GM19397 (cell line): ENCODE data around the gene IARS2.
"Not testable (repeated sequence)": the region's sequence is repeated elsewhere in the genome, so short reads cannot be mapped to it uniquely, and the experiment has no call there.

Experiments
- ATAC-seq: cut with Tn5 transposase; IDR thresholded peaks from one replicate; pipeline ENCODE4 v1.9.1; 2021; ENCODE audit warnings: mild to moderate bottlenecking, moderate library complexity; ENCODE audit not compliant: unreplicated experiment

The IARS2 gene

DNA sequence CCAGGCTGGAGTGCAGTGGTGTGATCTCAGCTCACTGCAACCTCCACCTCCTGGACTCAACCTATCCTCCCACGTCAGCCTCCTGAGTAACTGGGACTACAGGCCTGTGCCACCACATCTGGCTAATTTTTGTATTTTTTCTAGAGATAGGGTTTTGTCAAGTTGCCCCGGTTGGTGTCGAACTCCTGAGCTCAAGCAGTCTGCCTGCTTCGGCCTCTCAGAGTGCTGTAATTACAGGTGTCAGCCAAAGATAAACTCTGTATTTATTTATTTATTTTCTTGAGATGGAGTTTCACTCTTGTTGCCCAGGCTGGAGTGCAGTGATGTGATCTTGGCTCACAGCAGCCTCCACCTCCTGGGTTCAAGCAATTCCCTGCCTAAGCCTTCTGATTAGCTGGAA lies 18.7 kb downstream of the IARS2 start:
- ATAC-seq, result not testable (repeated sequence)

DNA sequence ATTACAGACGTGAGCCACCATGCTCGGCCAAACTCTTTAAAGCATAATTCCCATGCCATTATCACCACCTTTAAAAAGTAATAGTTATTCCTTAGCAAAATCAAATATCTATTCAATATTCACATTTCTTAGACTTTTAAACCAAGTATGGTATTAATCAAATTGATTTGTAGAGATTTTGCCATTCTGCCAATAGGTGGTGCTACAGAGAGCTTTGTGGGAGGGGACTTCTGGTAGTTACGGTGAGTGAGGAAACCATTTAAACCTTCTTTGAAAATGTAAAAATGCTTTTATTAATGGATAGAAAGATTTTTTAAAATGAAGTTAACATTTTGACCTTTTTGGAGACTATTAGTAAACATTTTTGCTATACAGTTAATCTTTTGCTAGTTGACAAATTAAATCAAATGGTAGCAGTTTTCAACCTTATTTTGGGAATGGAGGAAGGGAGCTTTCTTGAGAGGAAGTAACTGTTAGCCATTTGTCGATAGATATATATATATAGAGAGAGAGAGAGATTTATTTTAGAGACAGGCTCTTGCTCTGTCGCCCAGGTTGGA lies 19.3 kb downstream of the IARS2 start:
- ATAC-seq, result peak; percentile 52

DNA sequence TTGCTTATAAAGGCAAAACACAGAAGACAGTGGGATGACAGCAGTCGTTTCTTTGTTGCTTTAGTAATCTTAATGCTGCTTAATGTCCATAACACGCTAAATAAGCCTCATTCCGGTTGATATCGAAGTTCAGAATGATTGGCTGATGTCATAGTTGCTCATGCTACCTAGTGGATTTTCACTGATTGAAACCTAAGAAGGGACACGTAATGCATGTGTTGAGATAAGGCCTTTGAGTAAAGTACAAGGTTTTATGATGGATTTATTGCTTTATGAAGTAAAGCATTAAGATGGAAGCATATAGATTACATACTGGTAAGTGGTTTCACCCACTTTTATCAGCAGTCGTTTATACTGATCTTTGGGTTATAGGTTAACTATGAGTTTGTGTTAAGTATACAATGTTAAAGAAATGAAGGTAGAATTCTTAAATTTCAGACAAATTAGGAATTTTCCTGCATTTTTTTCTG lies 25.1 kb downstream of the IARS2 start:
- no peak for ATAC-seq

DNA sequence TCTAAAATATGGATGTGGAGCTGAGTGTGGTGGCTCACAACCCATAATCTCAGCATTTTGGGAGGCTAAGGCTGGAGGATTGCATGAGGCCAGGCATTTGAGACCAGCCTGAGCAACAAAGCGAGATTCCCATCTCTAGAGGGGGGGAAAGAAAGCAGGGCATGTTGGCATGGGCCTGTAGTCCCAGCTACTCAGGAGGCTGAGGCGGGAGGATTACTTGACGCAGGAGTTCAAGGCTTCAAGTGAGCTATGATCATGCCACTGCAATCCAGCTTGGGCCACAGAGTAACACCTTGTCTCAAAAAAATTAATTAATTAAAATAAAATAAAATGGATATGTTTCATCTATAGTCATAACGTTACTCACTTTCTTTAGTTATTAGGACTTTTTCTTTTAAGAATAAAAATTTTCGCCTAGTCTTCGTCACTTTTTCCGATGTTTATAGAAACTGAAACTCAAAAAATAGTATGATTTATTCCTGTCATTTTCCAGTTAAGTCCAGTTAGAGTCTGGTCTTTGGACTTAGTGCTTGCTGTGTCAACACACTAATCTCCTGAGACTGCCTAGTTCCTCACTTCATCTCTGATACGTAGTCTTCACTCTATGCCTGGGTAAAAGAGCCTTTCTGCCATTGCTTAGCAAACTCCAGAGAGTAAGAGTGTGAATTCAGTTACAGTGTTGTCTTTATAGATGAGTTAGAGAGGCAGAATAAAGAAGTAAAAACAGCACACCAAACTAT lies 28.0 kb downstream of the IARS2 start:
- ATAC-seq, result no peak

DNA sequence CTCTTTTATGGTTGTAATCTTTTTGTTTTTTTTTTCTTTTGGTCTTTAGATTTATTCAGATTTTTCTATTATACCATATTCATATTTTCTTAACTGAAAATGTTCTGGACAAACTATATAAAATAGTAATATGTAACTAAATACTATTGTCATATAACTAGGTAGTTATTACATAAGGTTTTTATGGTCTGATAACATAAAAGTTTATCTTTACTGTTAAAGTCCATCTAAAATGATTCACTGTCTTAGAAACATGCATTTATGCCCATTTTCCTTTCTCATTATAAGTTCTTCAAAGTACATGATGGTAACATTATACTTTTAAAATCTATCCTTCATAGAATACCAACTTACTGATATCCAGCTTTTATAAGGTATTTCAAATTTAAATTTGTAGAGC lies 29.1 kb downstream of the IARS2 start:
- ATAC-seq, result no peak

DNA sequence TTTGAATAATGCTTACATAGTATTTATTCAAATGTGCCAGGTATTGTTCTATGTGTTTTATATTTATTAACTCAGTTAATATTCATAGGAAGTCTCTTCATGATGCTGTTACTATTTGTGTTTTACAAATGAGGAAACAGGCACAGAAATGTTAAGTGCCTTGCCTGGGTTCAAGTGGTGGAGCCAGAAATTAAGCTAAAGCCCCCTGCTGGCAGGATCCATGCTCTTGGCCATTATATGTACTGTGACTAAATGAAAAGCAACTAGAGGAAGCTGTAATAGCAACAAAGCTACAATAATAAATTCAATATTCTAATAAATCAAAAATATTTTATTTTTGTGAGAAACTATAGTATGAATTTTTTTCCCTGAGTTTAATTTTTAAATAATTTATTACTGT lies 30.0 kb downstream of the IARS2 start:
- no peak for ATAC-seq

DNA sequence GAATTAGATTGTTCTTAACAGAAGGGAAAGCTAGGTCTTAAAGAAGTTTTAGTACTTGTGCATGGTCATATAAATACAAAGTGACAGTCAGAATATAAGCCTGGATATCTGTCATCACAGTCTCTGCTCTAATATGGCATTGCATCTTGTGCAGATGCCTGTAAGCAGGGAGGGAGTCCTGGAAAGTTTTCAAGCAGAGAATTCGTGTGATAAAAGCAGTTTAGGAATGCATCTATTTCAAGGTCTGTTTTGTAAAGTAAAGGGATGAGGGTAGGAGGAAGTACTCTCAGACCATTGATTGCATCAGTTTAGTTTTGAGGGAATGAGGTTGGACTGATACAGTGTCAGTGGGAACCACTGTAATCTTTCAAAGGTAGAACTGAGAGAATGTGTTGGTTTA lies 30.6 kb downstream of the IARS2 start:
- no peak for ATAC-seq

DNA sequence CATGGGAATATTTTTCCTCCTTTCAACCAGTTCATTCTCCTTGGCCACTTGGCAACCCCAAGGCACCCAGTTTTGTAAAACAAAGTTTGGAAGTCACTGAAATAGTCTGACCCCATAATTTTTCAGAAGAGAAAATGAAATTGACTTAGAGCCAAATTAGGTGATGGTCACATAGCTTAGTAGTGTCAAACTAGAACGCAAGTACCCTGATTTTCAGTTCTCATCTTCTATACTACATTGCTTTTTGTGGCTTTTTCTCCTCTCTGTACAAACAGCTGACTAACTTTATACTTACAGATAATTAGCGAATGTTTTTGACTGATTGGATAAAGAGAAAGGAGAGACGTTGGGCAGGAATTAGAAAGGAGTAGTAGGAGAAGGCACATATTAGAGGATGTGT lies 33.1 kb downstream of the IARS2 start:
- no peak for ATAC-seq

DNA sequence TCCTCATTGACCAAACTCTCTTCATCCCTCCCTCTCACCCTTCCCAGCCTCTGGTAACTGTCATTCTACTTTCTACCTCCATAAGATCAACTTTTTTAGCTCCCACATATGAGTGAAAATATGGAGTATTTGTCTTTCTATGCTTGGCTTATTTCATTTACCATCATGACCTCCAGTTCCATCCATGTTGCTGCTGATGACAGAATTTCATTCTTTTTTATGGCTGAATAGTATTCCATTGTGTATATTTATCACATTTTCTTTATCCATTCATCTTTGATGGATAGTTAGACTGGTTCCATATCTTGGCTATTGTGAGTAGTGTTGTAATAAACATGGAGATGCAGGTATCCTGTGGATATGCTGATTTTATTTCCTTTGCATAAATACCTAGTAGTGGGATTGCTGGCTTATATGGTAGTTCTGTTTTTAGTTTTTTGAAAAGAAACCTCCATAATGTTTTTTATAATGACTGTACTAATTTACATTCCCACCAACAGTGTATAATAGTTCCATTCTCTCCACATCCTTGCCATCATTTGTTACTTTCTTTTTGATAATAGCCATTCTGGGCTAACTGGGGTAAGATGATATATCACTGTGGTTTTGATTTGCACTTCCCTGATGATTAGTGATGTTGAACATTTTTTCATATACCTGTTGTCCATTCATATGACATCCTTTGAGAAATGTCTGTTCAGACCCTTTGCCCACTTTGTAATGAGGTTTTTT lies 35.7 kb downstream of the IARS2 start:
- no peak for ATAC-seq

DNA sequence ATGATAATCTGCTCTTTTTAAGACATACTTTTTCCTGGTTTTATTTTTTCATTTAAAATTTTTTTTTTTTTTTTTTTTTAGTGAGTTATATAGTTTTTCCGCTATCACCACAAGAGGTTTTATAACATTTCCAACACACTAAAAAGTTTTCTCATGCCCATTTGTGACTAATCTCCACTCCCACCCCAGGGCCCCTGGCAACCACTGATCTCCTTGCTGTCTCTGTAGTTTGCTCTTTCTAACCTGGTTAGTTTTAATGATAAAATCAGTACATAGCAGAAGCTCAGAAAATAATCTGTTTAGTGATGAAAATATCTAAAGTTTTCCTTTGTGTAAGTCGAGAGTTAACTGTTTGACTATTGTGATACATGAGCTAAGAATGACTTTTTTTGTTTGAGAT lies 41.8 kb downstream of the IARS2 start:
- no peak for ATAC-seq

DNA sequence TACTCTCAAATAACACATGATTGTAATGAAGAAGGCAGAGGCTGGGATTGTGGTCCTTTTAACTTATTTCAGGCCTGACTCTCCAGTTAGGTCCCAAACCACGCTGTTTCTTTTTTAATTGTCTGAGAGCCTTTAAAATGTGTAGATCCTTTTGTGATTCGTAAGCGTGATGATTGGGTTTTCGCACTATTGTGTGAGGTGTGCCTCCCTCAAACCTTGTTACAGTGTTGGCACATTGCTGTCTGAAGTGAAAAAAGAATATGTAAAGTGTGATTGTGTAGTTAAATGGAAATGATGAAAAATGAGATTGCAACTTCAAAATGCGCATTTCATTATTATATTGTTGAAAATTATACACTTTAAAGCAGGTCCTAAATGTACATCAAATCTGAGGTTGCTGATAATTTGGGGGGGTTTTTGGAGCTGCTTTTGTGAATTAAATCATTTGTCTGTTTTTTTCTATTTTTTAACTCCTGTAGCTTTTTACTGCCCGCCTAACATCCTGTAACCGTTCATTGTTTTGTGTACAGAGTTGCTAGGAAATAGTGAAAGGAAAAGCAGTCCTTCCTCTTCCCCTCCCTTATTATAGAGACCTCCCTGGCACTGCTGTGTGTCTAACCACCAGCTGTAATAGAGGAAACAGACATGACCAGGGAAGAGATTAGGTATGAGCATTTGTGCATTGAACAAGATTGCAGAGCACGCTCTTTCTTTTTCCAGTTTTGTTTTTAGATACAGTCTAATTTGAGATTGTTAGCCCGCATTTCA lies 43.3 kb downstream of the IARS2 start:
- ATAC-seq, result no peak

DNA sequence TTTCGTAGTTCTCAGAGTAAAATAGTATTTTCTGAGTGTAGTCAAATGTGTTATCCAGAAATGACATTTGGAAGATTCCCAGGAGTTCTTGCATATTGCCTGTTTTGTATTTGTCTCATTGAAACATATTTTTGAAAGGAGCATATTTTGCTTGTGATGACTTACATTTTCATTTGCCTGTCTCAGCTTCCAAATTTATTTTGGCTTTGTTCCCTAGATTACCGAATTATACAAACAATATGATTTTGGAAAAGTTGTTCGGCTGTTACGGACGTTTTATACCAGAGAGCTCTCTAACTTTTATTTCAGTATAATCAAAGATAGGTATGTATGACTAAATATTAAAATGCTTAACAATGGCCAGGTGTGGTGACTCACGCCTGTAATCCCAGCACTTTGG lies 46.0 kb downstream of the IARS2 start:
- ATAC-seq, result no peak

DNA sequence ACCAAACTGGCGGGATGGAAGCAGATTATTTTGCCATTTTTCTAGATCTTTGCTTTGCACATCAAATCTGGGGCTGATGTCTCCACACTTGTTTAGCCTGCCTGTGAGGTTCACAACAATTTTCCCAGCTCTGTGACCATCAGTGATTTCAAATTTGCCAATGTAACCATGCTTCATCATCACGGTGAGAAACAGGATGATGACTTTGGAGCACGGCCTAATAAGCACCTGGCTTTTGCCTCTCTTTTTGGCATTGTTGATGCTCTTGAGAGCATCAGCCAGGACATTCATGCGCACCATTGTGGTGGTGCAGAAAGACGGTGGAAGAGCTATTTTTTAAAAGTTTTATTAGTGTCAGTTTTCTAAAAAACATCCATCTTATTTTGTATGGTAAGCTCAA lies 50.1 kb downstream of the IARS2 start:
- no peak for ATAC-seq

DNA sequence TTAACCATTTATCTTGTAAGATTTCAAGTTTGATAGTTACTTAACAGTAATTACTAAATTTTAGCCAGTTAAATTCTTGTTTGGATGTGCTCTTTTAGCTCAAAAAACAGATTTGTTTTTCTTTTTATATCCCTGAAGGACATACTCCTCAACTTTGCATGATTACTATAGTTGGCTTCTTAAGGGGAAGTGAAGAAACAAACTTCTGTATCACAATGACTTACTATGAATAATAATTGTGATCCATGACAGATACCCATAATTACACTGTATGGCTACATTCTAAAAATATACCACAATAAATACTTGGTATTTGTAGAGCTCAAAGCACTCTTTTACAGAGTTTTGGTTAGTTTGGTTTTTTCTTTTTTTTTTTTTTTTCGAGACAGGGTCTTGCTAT lies 55.8 kb downstream of the IARS2 start:
- ATAC-seq, result no peak

DNA sequence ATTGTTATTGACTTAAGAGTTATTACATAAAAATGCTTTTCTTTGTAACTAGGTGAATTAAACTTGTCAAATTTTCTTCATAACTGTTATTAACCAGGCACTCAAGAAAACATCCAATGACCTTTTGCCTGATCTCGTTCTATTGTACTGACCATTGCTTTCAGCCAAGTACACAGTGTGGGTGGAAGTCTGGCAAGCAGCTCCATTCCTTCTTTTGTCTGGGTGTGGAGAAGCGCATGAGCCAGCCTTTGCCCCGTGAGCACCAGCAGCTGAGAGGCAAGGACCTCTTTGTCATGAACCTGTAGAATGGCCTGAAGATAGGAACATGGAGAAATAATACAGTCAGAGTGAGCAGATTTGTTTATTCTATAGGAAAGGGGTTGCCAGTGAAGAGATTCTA lies 57.5 kb downstream of the IARS2 start:
- no peak for ATAC-seq

DNA sequence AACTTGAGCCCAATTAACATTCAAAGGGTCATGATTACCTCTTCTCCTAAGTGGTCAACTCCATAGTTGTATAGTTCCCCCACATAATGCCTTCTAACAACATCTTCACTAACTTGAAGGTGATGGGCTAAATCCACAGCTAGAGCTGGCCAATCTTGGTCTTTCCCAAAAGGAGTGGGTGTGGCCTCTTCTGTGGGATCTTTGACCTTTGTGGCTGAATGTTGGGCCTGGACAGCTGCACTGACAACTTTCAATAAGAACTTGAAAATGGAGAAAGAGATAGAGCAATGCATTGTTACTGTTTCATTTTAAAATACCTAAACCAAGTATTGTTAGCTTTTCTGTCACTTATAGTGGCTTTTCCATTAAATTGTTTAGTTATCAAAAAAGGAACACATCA lies 59.2 kb downstream of the IARS2 start:
- no peak for ATAC-seq

DNA sequence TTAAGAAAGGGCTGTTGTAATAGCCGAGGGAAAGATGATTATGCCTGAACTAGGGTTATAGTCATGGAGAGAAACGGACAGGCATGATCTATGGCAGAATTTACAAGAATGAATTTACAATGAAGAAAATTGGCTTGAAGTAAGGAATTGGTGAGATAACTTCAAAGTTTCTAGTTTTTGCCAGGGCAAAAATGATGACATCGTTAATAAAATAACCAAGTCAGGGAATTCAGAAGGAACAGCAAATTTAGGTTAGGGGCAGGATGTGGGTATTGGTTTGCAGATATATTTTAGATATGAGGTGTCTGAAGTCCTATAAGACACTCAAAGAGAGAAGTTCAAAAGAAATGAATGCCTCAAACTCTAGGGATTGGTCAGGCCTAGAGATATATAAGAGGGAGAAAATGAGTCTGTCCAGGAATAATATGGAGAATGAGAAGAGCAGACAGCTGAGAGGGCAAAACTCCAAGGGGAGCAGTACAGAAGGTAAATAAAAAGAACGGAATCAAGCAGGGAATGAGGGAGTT lies 62.8 kb downstream of the IARS2 start:
- ATAC-seq, result no peak

DNA sequence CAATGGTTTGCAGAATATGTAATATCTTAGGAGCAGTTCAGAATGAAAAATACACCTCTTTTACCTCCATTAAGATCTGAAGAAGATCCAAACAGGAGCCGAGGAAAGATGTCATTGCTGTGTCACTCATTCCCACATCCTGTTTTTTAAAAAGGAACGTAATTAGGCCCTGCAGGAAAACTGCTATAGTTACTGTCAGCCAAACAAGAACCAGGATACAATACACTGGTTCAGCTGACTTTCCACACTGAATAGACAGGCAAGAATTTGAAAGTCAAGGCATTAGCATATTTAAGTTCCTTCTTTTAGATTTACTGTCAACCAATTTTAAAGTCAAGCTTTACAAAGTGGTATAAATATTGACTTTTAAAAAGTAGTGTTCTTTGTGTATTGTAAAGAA lies 63.8 kb downstream of the IARS2 start:
- no peak for ATAC-seq

DNA sequence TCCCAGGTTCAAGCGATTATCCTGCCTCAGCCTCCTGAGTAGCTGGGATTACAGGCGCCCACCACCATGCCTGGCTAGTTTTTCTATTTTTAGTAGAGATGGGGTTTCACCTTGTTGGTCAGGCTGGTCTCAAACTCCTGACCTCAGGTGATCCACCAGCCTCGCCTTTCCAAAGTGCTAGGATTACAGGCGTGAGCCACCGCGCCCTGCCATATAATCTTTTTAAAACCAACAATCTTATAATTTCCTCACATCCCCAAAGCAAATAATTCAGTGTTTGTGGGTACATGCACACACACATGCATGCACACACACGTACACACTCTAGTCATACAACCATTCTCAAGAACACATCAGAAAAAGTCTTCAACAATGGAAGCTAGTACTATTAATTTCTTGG lies 64.6 kb downstream of the IARS2 start:
- ATAC-seq, result not testable (repeated sequence)

DNA sequence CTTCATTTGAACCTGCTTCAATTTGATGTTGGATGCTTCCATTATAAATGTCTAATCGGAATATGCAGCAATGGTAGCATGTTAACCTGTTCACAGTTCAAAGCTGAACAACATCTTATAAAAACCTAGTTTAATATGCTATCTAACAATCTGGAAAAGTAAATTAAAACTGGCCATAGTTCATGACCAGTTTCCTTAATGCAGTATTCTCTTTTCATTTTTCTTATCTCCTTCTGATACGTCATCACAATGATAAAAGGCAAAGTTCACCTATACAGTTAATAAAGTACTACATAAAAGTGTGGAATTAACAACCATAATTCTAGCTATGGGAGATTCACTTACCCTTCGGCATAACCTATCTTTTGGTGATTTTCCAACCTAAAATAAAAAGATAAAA lies 65.1 kb downstream of the IARS2 start:
- ATAC-seq, result no peak

DNA sequence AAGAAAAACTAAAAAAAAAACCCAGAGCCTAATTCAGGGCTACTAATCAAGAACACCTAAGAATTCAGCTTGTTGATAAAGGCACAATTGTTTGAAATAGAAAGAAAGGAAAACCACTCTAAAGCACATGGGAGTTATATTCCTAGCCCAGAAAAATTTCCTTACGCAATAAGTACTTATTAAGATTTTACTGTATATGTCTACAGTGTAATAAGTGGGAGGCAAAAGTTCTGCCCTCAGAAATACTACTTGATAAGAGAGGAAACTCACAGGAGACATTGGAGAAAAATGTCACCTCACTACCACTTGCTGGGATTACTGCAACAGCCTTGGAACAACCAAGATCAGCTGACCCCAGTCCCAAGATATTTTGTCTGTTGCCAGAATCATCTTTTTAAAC lies 66.1 kb downstream of the IARS2 start:
- no peak for ATAC-seq
